ENCODE results near the gene FCHSD2.

FCHSD2 gene

DNA sequence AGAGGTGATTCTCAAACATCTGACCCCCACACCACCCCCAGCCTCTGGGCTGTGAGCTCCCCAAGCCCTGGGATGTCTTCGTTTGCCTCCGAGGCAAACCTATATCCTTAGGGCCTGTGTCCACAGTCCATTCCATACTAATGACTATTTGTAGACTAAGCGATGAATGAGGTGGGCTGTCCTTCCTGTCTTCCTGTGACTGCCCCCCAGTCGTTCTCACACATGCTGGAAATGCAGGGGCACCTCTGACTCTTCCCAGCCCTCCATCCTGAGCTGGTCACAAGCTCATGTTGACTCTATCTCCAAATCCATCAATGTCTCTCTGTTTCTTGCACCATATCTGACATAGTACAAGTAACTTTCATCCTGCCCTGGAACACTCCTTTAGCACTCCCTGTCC, 323.1 kb downstream of the FCHSD2 start:
- Histone ChIP-seq H3K4me3 (ENCODE audit: low read depth, low read length) (no peak overlapping the region), H3K9me3 (ENCODE audit: control insufficient read depth, low read length) (no peaks in the 10 kb centered on the region), H3K27ac (no peak overlapping the region), H3K79me2 (no peaks in the 10 kb centered on the region), H3K4me1 (peaks cover 7% of the 10 kb centered on the region), H3K36me3 (ENCODE audit: control insufficient read depth, insufficient read depth, low read length) (no peaks in the 10 kb centered on the region), H3K4me2 (ENCODE audit: low read length) (no peak overlapping the region), H2AFZ (no peak overlapping the region), H3K27me3 (ENCODE audit: control insufficient read depth, insufficient read depth, low read length) (no peaks in the 10 kb centered on the region), H3K9ac (no peak overlapping the region)
- TF ChIP-seq CTCF (IDR thresholded peaks at IDR 0.05) = no peak

GRCh38 chr11:72817966-72818365, 324.2 kb downstream of the FCHSD2 start:
- Histone ChIP-seq H3K27ac (no peak overlapping the region), H3K27me3 (ENCODE audit: control insufficient read depth, insufficient read depth, low read length) (no peaks in the 10 kb centered on the region), H2AFZ (no peak overlapping the region), H3K9ac (no peak overlapping the region), H3K36me3 (ENCODE audit: control insufficient read depth, insufficient read depth, low read length) (no peaks in the 10 kb centered on the region), H3K4me3 (ENCODE audit: low read depth, low read length) (no peak overlapping the region), H3K9me3 (ENCODE audit: control insufficient read depth, low read length) (no peaks in the 10 kb centered on the region), H3K79me2 (no peaks in the 10 kb centered on the region), H3K4me2 (ENCODE audit: low read length) (no peak overlapping the region), H3K4me1 (peaks cover 10% of the 10 kb centered on the region)
- no peak for TF ChIP-seq CTCF (IDR thresholded peaks at IDR 0.05)

- TF ChIP-seq CTCF (IDR thresholded peaks at IDR 0.05) = no peak
- H3K9me3 ChIP-seq (ENCODE audit: control insufficient read depth, low read length) = no peaks in the 10 kb centered on the region
- peaks cover 12% of the 10 kb centered on the region for H3K4me1 ChIP-seq
- H3K27me3 ChIP-seq (ENCODE audit: control insufficient read depth, insufficient read depth, low read length) = no peaks in the 10 kb centered on the region
- H2AFZ ChIP-seq = no peak overlapping the region
- no peak overlapping the region for H3K4me3 ChIP-seq (ENCODE audit: low read depth, low read length)
- no peak overlapping the region for H3K27ac ChIP-seq
- no peaks in the 10 kb centered on the region for H3K36me3 ChIP-seq (ENCODE audit: control insufficient read depth, insufficient read depth, low read length)
- no peak overlapping the region for H3K4me2 ChIP-seq (ENCODE audit: low read length)
- H3K79me2 ChIP-seq = no peaks in the 10 kb centered on the region
- no peak overlapping the region for H3K9ac ChIP-seq
These were observed 325.6 kb downstream of the FCHSD2 start for GRCh38 chr11:72816404-72816990.

- Histone ChIP-seq H3K4me1 (peaks cover 7% of the 10 kb centered on the region), H3K9ac (no peak overlapping the region)
- TF ChIP-seq CTCF (IDR thresholded peaks at IDR 0.05) = no peak
These were observed 327.0 kb downstream of the FCHSD2 start for GRCh38 chr11:72815110-72815618.

More at GRCh38 chr11:72815110-72815618, 327.0 kb downstream of the FCHSD2 start:
- Histone ChIP-seq H3K79me2 (no peaks in the 10 kb centered on the region), H3K9me3 (ENCODE audit: control insufficient read depth, low read length) (no peaks in the 10 kb centered on the region), H3K27me3 (ENCODE audit: control insufficient read depth, insufficient read depth, low read length) (no peaks in the 10 kb centered on the region), H2AFZ (peak overlapping the region; percentile 87), H3K36me3 (ENCODE audit: control insufficient read depth, insufficient read depth, low read length) (no peaks in the 10 kb centered on the region), H3K27ac (peak overlapping the region; percentile 89), H3K4me2 (ENCODE audit: low read length) (peak overlapping the region; percentile 91), H3K4me3 (ENCODE audit: low read depth, low read length) (peak overlapping the region; percentile 83)
